H1 (cell line): ENCODE data around the gene DHRS13. TPM values are rescaled to one million over a fixed set of nuclear protein-coding genes. Genes with fewer than 3 reads are reported as not detected.

Experiments used
- CTCF ChIA-PET: fragments of 300-600 bp; sonication (Branson Sonifier 250); formaldehyde crosslinking; loops from one replicate; lab custom pipeline; 2021; ENCODE audit not compliant: partially characterized antibody; lab: Charles Lee
- POLR2A ChIA-PET: fragments of 300-600 bp; sonication (Branson Sonifier 250); formaldehyde crosslinking; loops from one replicate; lab custom pipeline; 2021; ENCODE audit warnings: inconsistent platforms; ENCODE audit not compliant: partially characterized antibody; lab: Charles Lee
- DNase-seq, 2 experiments: peaks; one replicate each; pipeline versions ENCODE4 v3.0.0 to v3.0.0-alpha.2; 2010 to 2022; ENCODE audit warnings: low spot score in 2 of 2, low read depth in 1 of 2, mixed read lengths in 1 of 2
- FAIRE-seq: peaks from 2 replicates; lab custom pipeline; 2011; peaks lifted over from hg19 to GRCh38; lab: Jason Lieb, UNC
- H2AFZ ChIP-seq: 2 replicates; pipeline ENCODE4 v1.8.1; 2012; ENCODE audit warnings: low read length, inconsistent platforms
- H2AK5ac ChIP-seq: 2 replicates; pipeline ENCODE4 v1.6.1; 2013; ENCODE audit warnings: low read depth, low read length
- H2BK120ac ChIP-seq: replicated peaks from 2 replicates; pipeline ENCODE3; 2013; ENCODE audit warnings: low read depth, low read length, inconsistent platforms
- H2BK12ac ChIP-seq: 2 replicates; pipeline ENCODE4 v1.6.1; 2013; ENCODE audit warnings: low read depth, low read length
- H2BK15ac ChIP-seq: 2 replicates; pipeline ENCODE4 v1.6.1; 2013; ENCODE audit warnings: low read length
- H2BK20ac ChIP-seq: 2 replicates; pipeline ENCODE4 v1.6.1; 2013; ENCODE audit warnings: low read length
- H2BK5ac ChIP-seq: 2 replicates; pipeline ENCODE4 v1.6.1; 2013; ENCODE audit warnings: low read depth, low read length
- H3K14ac ChIP-seq: 2 replicates; pipeline ENCODE4 v1.6.1; 2013; ENCODE audit warnings: inconsistent platforms; ENCODE audit not compliant: insufficient read length
- H3K18ac ChIP-seq: 2 replicates; pipeline ENCODE4 v1.6.1; 2013; ENCODE audit warnings: low read length; ENCODE audit errors: extremely low read depth
- H3K23ac ChIP-seq: 2 replicates; pipeline ENCODE4 v1.6.1; 2013; ENCODE audit warnings: inconsistent platforms; ENCODE audit not compliant: insufficient read length
- H3K23me2 ChIP-seq: 2 replicates; pipeline ENCODE4 v1.6.1; 2013; ENCODE audit warnings: low read depth, low read length
- H3K27ac ChIP-seq: 2 replicates; pipeline ENCODE4 v1.6.1; 2011; ENCODE audit warnings: low read depth, low read length, inconsistent platforms
- H3K27me3 ChIP-seq, 4 experiments: replicated peaks in 1 of 4; 1 replicate in 1 of 4; 2 replicates in 3 of 4; pipeline versions ENCODE4 v1.6.1 to v1.8.1; 2011 to 2013; ENCODE audit warnings: low read length in 3 of 4, mild to moderate bottlenecking in 3 of 4, inconsistent platforms in 2 of 4, mixed read lengths in 2 of 4, moderate library complexity in 1 of 4; ENCODE audit not compliant: control insufficient read depth in 3 of 4, insufficient read depth in 3 of 4; ENCODE audit errors: extremely low read depth in 1 of 4
- H3K36me3 ChIP-seq, 4 experiments: 2 replicates each; pipeline versions ENCODE4 v1.6.1 to v1.8.1; 2011 to 2013; ENCODE audit warnings: mild to moderate bottlenecking in 4 of 4, low read length in 3 of 4, moderate library complexity in 2 of 4, control low read depth in 1 of 4, inconsistent platforms in 1 of 4; ENCODE audit not compliant: insufficient read depth in 4 of 4, control insufficient read depth in 2 of 4
- H3K4ac ChIP-seq: replicated peaks from 2 replicates; pipeline ENCODE3; 2013; ENCODE audit warnings: low read length, low read depth, mixed read lengths, inconsistent platforms; ENCODE audit not compliant: insufficient read length
- H3K4me1 ChIP-seq, 4 experiments: replicated peaks in 1 of 4; 1 replicate in 1 of 4; 2 replicates in 3 of 4; pipeline versions ENCODE4 v1.6.1 to v1.8.1; 2011 to 2013; ENCODE audit warnings: low read length in 3 of 4, inconsistent platforms in 2 of 4, mixed read lengths in 1 of 4; ENCODE audit not compliant: insufficient read depth in 4 of 4, control insufficient read depth in 3 of 4
- H3K4me2 ChIP-seq, 2 experiments: 2 replicates each; pipeline versions ENCODE4 v1.6.1 to v1.8.1; 2011 to 2013; ENCODE audit warnings: low read depth in 2 of 2, low read length in 2 of 2, control low read depth in 1 of 2, inconsistent platforms in 1 of 2, mild to moderate bottlenecking in 1 of 2; ENCODE audit not compliant: insufficient read depth in 1 of 2
- H3K4me3 ChIP-seq, 4 experiments: fragments of 200-600, 300-600 bp in 1 of 4; sonication (generic), shearing (Covaris generic), sonication (Bioruptor Twin) in 1 of 4; 2 replicates each; pipeline versions ENCODE4 v1.5.1 to v1.8.1; 2011 to 2016; ENCODE audit warnings: low read length in 4 of 4, low read depth in 3 of 4, control low read depth in 2 of 4, inconsistent platforms in 2 of 4, mild to moderate bottlenecking in 2 of 4, mixed read lengths in 1 of 4, moderate library complexity in 1 of 4; ENCODE audit not compliant: insufficient read depth in 2 of 4; ENCODE audit errors: extremely low read depth in 1 of 4
- H3K56ac ChIP-seq: replicated peaks from 2 replicates; pipeline ENCODE3; 2013; ENCODE audit warnings: low read depth, mild to moderate bottlenecking, mixed read lengths, low read length, inconsistent platforms; ENCODE audit not compliant: insufficient read length
- H3K79me1 ChIP-seq: 2 replicates; pipeline ENCODE4 v1.6.1; 2013; ENCODE audit warnings: low read depth, low read length, control low read depth
- H3K79me2 ChIP-seq, 2 experiments: 2 replicates each; pipeline versions ENCODE4 v1.6.1 to v1.8.1; 2012 to 2013; ENCODE audit warnings: low read length in 2 of 2, mild to moderate bottlenecking in 2 of 2, inconsistent platforms in 1 of 2; ENCODE audit not compliant: insufficient read depth in 2 of 2, control insufficient read depth in 1 of 2
- H3K9ac ChIP-seq, 4 experiments: replicated peaks in 1 of 4; 1 replicate in 1 of 4; 2 replicates in 3 of 4; pipeline versions ENCODE4 v1.6.1 to v1.8.1; 2011 to 2013; ENCODE audit warnings: low read depth in 3 of 4, low read length in 3 of 4, control low read depth in 2 of 4, mild to moderate bottlenecking in 2 of 4, moderate library complexity in 2 of 4, inconsistent platforms in 1 of 4; ENCODE audit errors: extremely low read depth in 1 of 4
- H3K9me3 ChIP-seq, 2 experiments: 2 replicates each; pipeline versions ENCODE4 v1.6.1 to v1.8.1; 2012 to 2013; ENCODE audit warnings: mild to moderate bottlenecking in 2 of 2, moderate library complexity in 2 of 2, control low read depth in 1 of 2, inconsistent platforms in 1 of 2, low read depth in 1 of 2, low read length in 1 of 2, mixed read lengths in 1 of 2; ENCODE audit not compliant: insufficient read depth in 2 of 2
- H4K20me1 ChIP-seq, 2 experiments: replicated peaks in 1 of 2; 2 replicates each; pipeline versions ENCODE3 to v1.8.1; 2011 to 2013; ENCODE audit warnings: inconsistent platforms in 2 of 2, low read length in 2 of 2, mild to moderate bottlenecking in 1 of 2; ENCODE audit not compliant: insufficient read depth in 2 of 2, control insufficient read depth in 1 of 2
- H4K5ac ChIP-seq: 2 replicates; pipeline ENCODE4 v1.6.1; 2013; ENCODE audit warnings: low read length, low read depth, mixed read lengths, inconsistent platforms; ENCODE audit not compliant: insufficient read length
- H4K8ac ChIP-seq: 2 replicates; pipeline ENCODE4 v1.8.0; 2013; ENCODE audit warnings: mild to moderate bottlenecking, moderate library complexity, low read length, inconsistent platforms; ENCODE audit not compliant: insufficient read depth; ENCODE audit errors: extremely low read depth
- H4K91ac ChIP-seq: replicated peaks from 2 replicates; pipeline ENCODE3; 2013; ENCODE audit warnings: low read length, mixed read lengths, inconsistent platforms; ENCODE audit not compliant: insufficient read length
- ASH2L ChIP-seq: fragments of 200-600, 300-600 bp; sonication (generic); IDR thresholded peaks from one replicate; pipeline ENCODE4 v1.7.1; 2017; ENCODE audit warnings: low read length
- ATF2 ChIP-seq: IDR thresholded peaks from 2 replicates; pipeline ENCODE4 v1.6.1; 2012; ENCODE audit warnings: low read length, inconsistent platforms
- CTCF ChIP-seq, 3 experiments: IDR thresholded peaks; 1 replicate in 2 of 3; 2 replicates in 1 of 3; pipeline versions ENCODE4 v1.5.1 to v1.6.1; 2011; ENCODE audit warnings: low read length in 3 of 3, mild to moderate bottlenecking in 3 of 3, inconsistent platforms in 2 of 3, low read depth in 1 of 3, moderate library complexity in 1 of 3; ENCODE audit not compliant: insufficient read depth in 1 of 3; ENCODE audit errors: control extremely low read depth in 1 of 3
- MAFK ChIP-seq: IDR thresholded peaks from 2 replicates; pipeline ENCODE4 v1.6.1; 2012; ENCODE audit warnings: low read depth, mild to moderate bottlenecking, improper control_type of control experiment, low read length
- PHF8 ChIP-seq: fragments of 200-600 bp; sonication (generic); conservative IDR thresholded peaks from 2 replicates; pipeline ENCODE4 v1.7.1; 2012; ENCODE audit warnings: low read depth, mild to moderate bottlenecking, inconsistent platforms, low read length, moderate library complexity
- ZNF274 ChIP-seq: IDR thresholded peaks from 2 replicates; pipeline ENCODE4 v1.7.0; 2012; ENCODE audit warnings: low read length, borderline replicate concordance; ENCODE audit errors: extremely low read depth
- WGBS, 2 experiments: shearing (Covaris generic) in 1 of 2; methylation state at CpG; one replicate each; pipeline versions ENCODE4 v1.1.6 to v1.1.7; 2013 to 2015; ENCODE audit warnings: low lambda C conversion rate in 2 of 2, mixed read lengths in 2 of 2, inconsistent platforms in 1 of 2, low coverage in 1 of 2, missing lambda C conversion rate in 1 of 2; ENCODE audit not compliant: insufficient replicate concordance in 2 of 2, insufficient coverage in 1 of 2, insufficient read length in 1 of 2; ENCODE audit errors: extremely low coverage in 1 of 2, missing lambda C conversion rate in 1 of 2; 5-methylcytosine and 5-hydroxymethylcytosine counted together
- polyA plus RNA-seq, 7 experiments: library from polyadenylated mRNA; depleted of rRNA in 3 of 7; stranded (reverse) in 5 of 7; unstranded in 2 of 7; fragments of >200 nt in 5 of 7; fragments of 200-250 nt in 2 of 7; gene quantifications; 1 replicate in 5 of 7; 2 replicates in 1 of 7; 4 replicates in 1 of 7; pipeline versions ENCODE4 v1.2.1 to v1.2.3, GENCODE V29; 2011 to 2013; ENCODE audit warnings: missing spikeins in 2 of 7, mixed read lengths in 2 of 7
- total RNA-seq: library from RNA; stranded (reverse); fragmentation: NEBNext Ultra II Directional; extraction: Animal tissue kit (Norgen Biotek cat#: 25700); gene quantifications from 2 replicates; pipeline ENCODE4 v1.2.1, GENCODE V29; 2021

Gene DHRS13
- total and polyA plus RNA-seq, 2 of the 8 experiments (the other 6 are each of a cell fraction or from before 2014, with no cell fraction given): 23.7 to 30.0 TPM

- no peak overlapping the region for H3K9ac ChIP-seq
- H2BK5ac ChIP-seq: no peak overlapping the region; the same call in 1 of the 2 replicates
- no peak overlapping the region for H4K91ac ChIP-seq
- H3K4ac ChIP-seq: no peak overlapping the region
- peaks cover 0 to 7% of the 10 kb centered on the region in 2 experiments; a peak in 3 of 4 replicates for H3K79me2 ChIP-seq
- TF ChIP-seq ZNF274: no peak
- no peak for TF ChIP-seq CTCF (IDR thresholded peaks at IDR 0.05; ENCODE audit: control extremely low read depth in 1 of 3, insufficient read depth in 1 of 3, low read depth in 1 of 3, low read length in 3 of 3)
- no peak for TF ChIP-seq MAFK
- no peak for TF ChIP-seq ASH2L
- TF ChIP-seq ATF2: no peak
- TF ChIP-seq PHF8: no peak
- H3K36me3 ChIP-seq: peaks cover 2 to 7% (median 5%) of the 10 kb centered on the region in 4 experiments; a peak in 5 of 8 replicates
- H2AFZ ChIP-seq: no peak overlapping the region
- peaks cover 10% of the 10 kb centered on the region; the same call in 1 of the 2 replicates for H3K23me2 ChIP-seq
- DNase-seq (no peak), FAIRE-seq (no peak)
- H2BK120ac ChIP-seq: no peak overlapping the region
- peaks cover 0 to 4% of the 10 kb centered on the region in 2 experiments for H4K20me1 ChIP-seq
- H4K8ac ChIP-seq: no peak overlapping the region
- ChIA-PET POLR2A (interaction anchor here (0.7 to 7.7 kb wide), 11 partner anchors 11 to 181 kb away, joined by 3 to 71 read pairs (median 6); partner anchors contain the start of genes NEK8, PHF12, RPL23A and TLCD1), CTCF (interaction anchor here (0.5 to 5.6 kb wide), 18 partner anchors 9 to 254 kb away, joined by 3 to 45 read pairs (median 6); partner anchors contain the start of genes FAM222B, NEK8 and TLCD1)
- H4K5ac ChIP-seq: no peak overlapping the region
- H2AK5ac ChIP-seq: no peak overlapping the region
- 0 out of 2 replicates have a peak overlapping the region, but pooled peaks have one; percentile 37 for H2BK15ac ChIP-seq
- H3K4me2 ChIP-seq: peak overlapping the region; percentile 70 to 88; a peak in 3 of 4 replicates
- WGBS, 2 experiments: 95% methylated on average over 24 of the region's 24 CpGs; no CpG with 5 or more reads in 1 of the 2 experiments
- peak overlapping the region in 1 of 4 experiments; percentile 85; a peak in 2 of 8 replicates for H3K4me3 ChIP-seq
- H2BK12ac ChIP-seq: no peak overlapping the region
- no peak overlapping the region for H3K27ac ChIP-seq
- no peak overlapping the region for H3K14ac ChIP-seq
- peaks cover 3% of the 10 kb centered on the region; the same call in 1 of the 2 replicates for H3K79me1 ChIP-seq
- H3K9me3 ChIP-seq: no peaks in the 10 kb centered on the region
- H3K56ac ChIP-seq: no peak overlapping the region
- H3K4me1 ChIP-seq: peaks cover 2 to 17% (median 5%) of the 10 kb centered on the region in 4 experiments; a peak in 6 of 7 replicates
- no peaks in the 10 kb centered on the region for H3K27me3 ChIP-seq
- no peak overlapping the region for H3K23ac ChIP-seq
- H3K18ac ChIP-seq: no peak overlapping the region
- H2BK20ac ChIP-seq: no peak overlapping the region; the same call in 1 of the 2 replicates
These were observed 1.7 kb downstream of the DHRS13 start for GRCh38 chr17:28900986-28901726.
